OCI-LY7 (cell line): Measurements from ENCODE around the gene MPPED2. TPM values are rescaled to one million over a fixed set of nuclear protein-coding genes. Genes with fewer than 3 reads are reported as not detected.

Source experiments
- BruUV-seq: library from RNA; stranded (reverse); fragments of 400-500 nt; replicated peaks from 2 replicates; lab custom pipeline; 2021; lab: Mats Ljungman, UMichigan
- CTCF ChIA-PET: fragments of 300-600 bp; sonication (Branson Sonifier 250); formaldehyde crosslinking; loops from one replicate; lab custom pipeline; 2022; ENCODE audit warnings: antibody characterized with exemption; ENCODE audit not compliant: unreplicated experiment; lab: Charles Lee
- POLR2A ChIA-PET: fragments of 300-600 bp; sonication (Branson Sonifier 250); formaldehyde crosslinking; loops from one replicate; lab custom pipeline; 2022; ENCODE audit warnings: antibody characterized with exemption; lab: Charles Lee
- DNase-seq: peaks from one replicate; pipeline ENCODE4 v3.0.0-alpha.2; 2015; ENCODE audit warnings: low spot score
- H2AFZ ChIP-seq: fragments of 200-600 bp; sonication (generic), shearing (Covaris generic); 2 replicates; pipeline ENCODE4 v1.6.1; 2014; ENCODE audit warnings: mild to moderate bottlenecking, antibody characterized with exemption, low read length, moderate library complexity
- H3K27ac ChIP-seq: fragments of 200-600 bp; sonication (generic); 2 replicates; pipeline ENCODE4 v1.5.1; 2014; ENCODE audit warnings: mixed run types, low read depth, mild to moderate bottlenecking, moderate library complexity, low read length, inconsistent platforms; ENCODE audit not compliant: poor library complexity, severe bottlenecking
- H3K36me3 ChIP-seq: fragments of 200-600 bp; sonication (generic); 2 replicates; pipeline ENCODE4 v1.6.1; 2014; ENCODE audit warnings: mild to moderate bottlenecking, antibody characterized with exemption, low read length, moderate library complexity, mixed read lengths; ENCODE audit not compliant: insufficient read depth
- H3K4me1 ChIP-seq: fragments of 200-600 bp; sonication (generic); 2 replicates; pipeline ENCODE4 v1.5.1; 2014; ENCODE audit warnings: mild to moderate bottlenecking, low read length; ENCODE audit not compliant: insufficient read depth, poor library complexity, severe bottlenecking
- H3K4me2 ChIP-seq: fragments of 200-600 bp; sonication (generic); 2 replicates; pipeline ENCODE4 v1.6.1; 2014; ENCODE audit warnings: mild to moderate bottlenecking, low read length
- H3K4me3 ChIP-seq: fragments of 200-600 bp; sonication (generic); 2 replicates; pipeline ENCODE4 v1.5.1; 2014; ENCODE audit warnings: mild to moderate bottlenecking, low read depth, low read length; ENCODE audit not compliant: poor library complexity, severe bottlenecking
- H3K79me2 ChIP-seq: fragments of 200-600 bp; sonication (generic); 2 replicates; pipeline ENCODE4 v1.6.1; 2016; ENCODE audit warnings: low read depth, mild to moderate bottlenecking, low read length, moderate library complexity, mixed read lengths; ENCODE audit not compliant: insufficient read depth
- H3K9me2 ChIP-seq: fragments of 200-600 bp; sonication (generic); 2 replicates; pipeline ENCODE4 v1.6.1; 2016; ENCODE audit warnings: mild to moderate bottlenecking, low read length, mixed read lengths; ENCODE audit not compliant: insufficient read depth
- H3K9me3 ChIP-seq: fragments of 200-600 bp; sonication (generic); 2 replicates; pipeline ENCODE4 v1.6.1; 2014; ENCODE audit warnings: mild to moderate bottlenecking, mixed run types, low read length, mixed read lengths
- H4K20me1 ChIP-seq: fragments of 200-600 bp; sonication (generic); 2 replicates; pipeline ENCODE4 v1.6.1; 2014; ENCODE audit warnings: mild to moderate bottlenecking, antibody characterized with exemption, low read length, moderate library complexity, mixed read lengths; ENCODE audit not compliant: insufficient read depth
- CTCF ChIP-seq: fragments of 200-600 bp; sonication (generic); conservative IDR thresholded peaks from 2 replicates; pipeline ENCODE4 v1.5.1; 2014; ENCODE audit warnings: mild to moderate bottlenecking, antibody characterized with exemption, low read length, moderate library complexity, mixed read lengths
- EZH2phosphoT487 ChIP-seq: fragments of 200-600 bp; sonication (generic); IDR thresholded peaks from 2 replicates; pipeline ENCODE4 v1.6.1; 2018; ENCODE audit warnings: low read depth, borderline replicate concordance, mild to moderate bottlenecking, mixed run types, antibody characterized with exemption, low read length, moderate library complexity, mixed read lengths
- intact Hi-C: fragments of 100-400 bp; cut with micrococcal nuclease; formaldehyde crosslinking; loops from one replicate; pipeline ENCODE4 v1.10.0; 2022; ENCODE audit not compliant: unreplicated experiment
- total RNA-seq, 2 experiments: library from RNA; depleted of rRNA in 1 of 2; stranded (reverse); fragments of >200 nt in 1 of 2; shearing (Covaris generic) in 1 of 2; gene quantifications; 2 replicates each; pipeline ENCODE4 v1.2.3, GENCODE V29; 2014 to 2022

MPPED2 gene
- total RNA-seq, 2 experiments from 2014 or later = not detected

GRCh38 chr11:30603357-30603756, 17.2 kb upstream of the MPPED2 start:
- no peak for DNase-seq
- H3K36me3 ChIP-seq = no peaks in the 10 kb centered on the region
- TF ChIP-seq CTCF = no peak
- no peak for TF ChIP-seq EZH2phosphoT487
- no peak overlapping the region for H3K4me3 ChIP-seq
- H3K9me2 ChIP-seq = no peaks in the 10 kb centered on the region
- intact Hi-C loops = no loop called here
- H2AFZ ChIP-seq = no peak overlapping the region
- no peak overlapping the region for H3K27ac ChIP-seq
- BruUV-seq = no TSS peak
- CTCF ChIA-PET = no interaction called here
- H3K9me3 ChIP-seq = no peaks in the 10 kb centered on the region
- H4K20me1 ChIP-seq = no peaks in the 10 kb centered on the region
- no peaks in the 10 kb centered on the region for H3K4me1 ChIP-seq
- H3K4me2 ChIP-seq = no peak overlapping the region
- POLR2A ChIA-PET = no interaction called here
- no peaks in the 10 kb centered on the region for H3K79me2 ChIP-seq

GRCh38 chr11:30596832-30597231, 10.7 kb upstream of the MPPED2 start:
- H2AFZ ChIP-seq = no peak overlapping the region
- no TSS peak for BruUV-seq
- H3K4me3 ChIP-seq = no peak overlapping the region
- POLR2A ChIA-PET = no interaction called here
- no peak for TF ChIP-seq EZH2phosphoT487
- no peak for TF ChIP-seq CTCF
- no peaks in the 10 kb centered on the region for H3K9me2 ChIP-seq
- H3K36me3 ChIP-seq = no peaks in the 10 kb centered on the region
- H3K4me1 ChIP-seq = no peaks in the 10 kb centered on the region
- H3K27ac ChIP-seq = no peak overlapping the region
- CTCF ChIA-PET = no interaction called here
- H4K20me1 ChIP-seq = no peaks in the 10 kb centered on the region
- DNase-seq = no peak
- H3K9me3 ChIP-seq = no peaks in the 10 kb centered on the region
- no peaks in the 10 kb centered on the region for H3K79me2 ChIP-seq
- intact Hi-C loops = no loop called here
- no peak overlapping the region for H3K4me2 ChIP-seq

- Histone ChIP-seq H3K4me3 (no peak overlapping the region), H3K4me2 (no peak overlapping the region), H3K79me2 (no peaks in the 10 kb centered on the region), H3K27ac (no peak overlapping the region), H3K4me1 (no peaks in the 10 kb centered on the region), H2AFZ (no peak overlapping the region), H3K9me3 (no peaks in the 10 kb centered on the region), H3K9me2 (no peaks in the 10 kb centered on the region), H3K36me3 (no peaks in the 10 kb centered on the region), H4K20me1 (no peaks in the 10 kb centered on the region)
- DNase-seq = no peak
- TF ChIP-seq CTCF (no peak), EZH2phosphoT487 (no peak)
- ChIA-PET CTCF (no interaction called here), POLR2A (no interaction called here)
- intact Hi-C loops = no loop called here
- no TSS peak for BruUV-seq
Measured at GRCh38 chr11:30595934-30596333, 9.8 kb upstream of the MPPED2 start.
